ENCODE results near the gene DUS2.

The DUS2 gene

GRCh38 chr16:68073902-68074760 lies 51.0 kb downstream of the DUS2 start:
- no peak for TF ChIP-seq CTCF (IDR thresholded peaks at IDR 0.05; ENCODE audit: low read depth, low read length, missing control alignments)
- in situ Hi-C loops (cut with HindIII; ENCODE audit: low pct_ligation_motif_present, low sequenced_read_pairs) = no loop called here
- Histone ChIP-seq H3K27ac (no peak overlapping the region), H3K4me3 (ENCODE audit: low read depth, low read length) (no peak overlapping the region), H3K36me3 (replicated peaks) (peaks cover 43% of the 10 kb centered on the region), H3K27me3 (replicated peaks) (no peaks in the 10 kb centered on the region)
- no peak for DNase-seq

- in situ Hi-C loops (cut with HindIII; ENCODE audit: low pct_ligation_motif_present, low sequenced_read_pairs) = no loop called here
- DNase-seq = no peak
- Histone ChIP-seq H3K36me3 (replicated peaks) (peaks cover 45% of the 10 kb centered on the region), H3K27me3 (replicated peaks) (no peaks in the 10 kb centered on the region), H3K27ac (no peak overlapping the region), H3K4me3 (ENCODE audit: low read depth, low read length) (no peak overlapping the region)
- no peak for TF ChIP-seq CTCF (IDR thresholded peaks at IDR 0.05; ENCODE audit: low read depth, low read length, missing control alignments)
Observed at GRCh38 chr16:68074850-68075555, 51.9 kb downstream of the DUS2 start.

GRCh38 chr16:68075980-68076379 lies 52.9 kb downstream of the DUS2 start:
- no peak for TF ChIP-seq CTCF (IDR thresholded peaks at IDR 0.05; ENCODE audit: low read depth, low read length, missing control alignments)

DNA sequence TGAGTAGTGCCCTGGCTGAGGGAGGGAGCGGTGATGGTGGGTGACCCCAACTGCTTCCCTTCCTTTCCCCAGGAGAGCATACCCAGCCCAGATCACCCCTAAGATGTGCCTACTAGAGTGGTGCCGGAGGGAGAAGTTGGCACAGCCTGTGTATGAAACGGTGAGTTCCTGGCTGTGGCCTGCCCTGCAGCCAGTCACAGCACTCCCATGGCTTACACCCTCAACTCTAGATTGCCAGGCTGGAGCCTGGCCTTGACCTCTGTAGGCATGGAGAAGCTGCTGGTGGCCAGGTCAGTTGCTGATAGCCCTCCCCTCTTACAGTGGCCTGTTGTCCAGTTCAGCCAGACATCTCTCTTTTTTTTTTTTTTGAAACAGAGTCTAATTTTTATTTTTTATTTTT lies 53.5 kb downstream of the DUS2 start:
- Histone ChIP-seq H3K36me3 (replicated peaks) (peaks cover 40% of the 10 kb centered on the region), H3K27me3 (replicated peaks) (no peaks in the 10 kb centered on the region), H3K4me3 (ENCODE audit: low read depth, low read length) (no peak overlapping the region), H3K27ac (no peak overlapping the region)
- TF ChIP-seq CTCF (IDR thresholded peaks at IDR 0.05; ENCODE audit: low read depth, low read length, missing control alignments) = no peak
- DNase-seq = no peak
- in situ Hi-C loops (cut with HindIII; ENCODE audit: low pct_ligation_motif_present, low sequenced_read_pairs) = no loop called here

More at GRCh38 chr16:68075980-68076379, 52.9 kb downstream of the DUS2 start:
- DNase-seq = no peak
- H3K36me3 ChIP-seq (replicated peaks) = peaks cover 44% of the 10 kb centered on the region
- H3K27me3 ChIP-seq (replicated peaks) = no peaks in the 10 kb centered on the region
- H3K4me3 ChIP-seq (ENCODE audit: low read depth, low read length) = no peak overlapping the region
- H3K27ac ChIP-seq = no peak overlapping the region
- in situ Hi-C loops (cut with HindIII; ENCODE audit: low pct_ligation_motif_present, low sequenced_read_pairs) = no loop called here

- in situ Hi-C loops (cut with HindIII; ENCODE audit: low pct_ligation_motif_present, low sequenced_read_pairs) = no loop called here
- peaks cover 40% of the 10 kb centered on the region for H3K36me3 ChIP-seq (replicated peaks)
- no peak overlapping the region for H3K4me3 ChIP-seq (ENCODE audit: low read depth, low read length)
- no peak for DNase-seq
- no peak for TF ChIP-seq CTCF (IDR thresholded peaks at IDR 0.05; ENCODE audit: low read depth, low read length, missing control alignments)
- H3K27me3 ChIP-seq (replicated peaks) = no peaks in the 10 kb centered on the region
- no peak overlapping the region for H3K27ac ChIP-seq
Observed at GRCh38 chr16:68077866-68078700, 55.0 kb downstream of the DUS2 start.

All from brain microvascular endothelial cell (primary cell).